Fibroblast of skin of abdomen (primary cell): ENCODE results near the gene ITPKB.
"Not testable (repeated sequence)": the region's sequence is repeated elsewhere in the genome, so short reads cannot be mapped to it uniquely, and the experiment has no call there.

Experiments
- DNase-seq: peaks from one replicate; pipeline ENCODE4 v3.0.0-alpha.2; 2013

ITPKB gene

DNA sequence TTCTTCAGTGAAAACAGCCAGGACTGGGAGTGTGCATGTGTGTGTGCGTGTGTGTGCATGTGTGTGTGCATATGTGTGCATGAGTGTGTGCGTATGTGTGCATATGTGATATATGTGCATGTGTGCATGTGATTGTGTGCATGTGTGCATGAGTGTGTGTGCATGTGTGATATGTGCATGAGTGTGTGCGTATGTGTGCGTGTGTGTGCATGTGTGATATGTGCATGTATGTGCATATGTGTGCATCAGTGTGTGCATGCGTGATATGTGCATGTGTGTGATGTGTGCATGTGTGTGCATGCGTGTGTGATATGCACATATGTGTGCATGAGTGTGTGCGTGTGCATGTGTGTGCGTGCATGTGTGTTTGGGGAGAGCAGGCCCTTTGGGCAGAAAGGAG lies 89.8 kb downstream of the ITPKB start:
- no peak for DNase-seq

DNA sequence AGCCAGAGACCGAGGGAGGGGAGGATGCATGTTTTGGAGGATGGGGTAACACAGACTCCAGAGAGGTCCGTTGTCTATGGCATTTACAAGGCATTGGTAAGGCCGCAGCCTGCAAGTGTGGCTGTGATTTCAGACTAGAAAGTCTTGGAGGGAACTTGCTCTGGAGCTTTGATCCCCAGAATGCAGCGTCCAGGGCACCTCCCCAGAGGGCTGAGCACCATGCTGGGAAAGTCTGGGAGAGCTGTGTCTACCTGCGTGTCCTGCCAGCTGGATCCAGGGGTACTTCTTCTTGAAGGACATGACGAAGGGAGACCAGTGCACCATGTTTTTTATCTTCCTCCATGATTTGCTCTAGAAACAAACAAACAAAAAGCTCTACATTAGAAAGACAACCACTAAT lies 90.7 kb downstream of the ITPKB start:
- DNase-seq = no peak

DNA sequence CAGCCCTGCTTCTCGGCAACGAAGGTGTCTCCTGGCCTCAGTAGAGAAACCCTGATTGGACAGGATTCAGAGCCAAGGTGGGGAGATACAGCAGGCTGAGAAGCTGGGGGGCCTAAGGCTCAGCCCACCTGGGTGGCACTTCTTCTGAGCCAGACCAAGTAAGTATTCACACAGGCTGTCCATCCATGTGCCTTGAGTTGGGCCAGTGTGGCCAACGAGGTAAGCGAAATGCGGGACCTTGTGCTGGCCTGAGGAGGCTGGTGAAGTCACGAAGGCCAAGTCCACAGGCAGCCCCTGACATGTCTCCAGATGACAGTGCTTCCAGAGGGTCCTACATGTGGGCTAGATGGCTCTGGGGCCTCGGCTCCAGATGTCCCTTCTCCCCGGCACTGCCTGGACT lies 91.4 kb downstream of the ITPKB start:
- DNase-seq = no peak

DNA sequence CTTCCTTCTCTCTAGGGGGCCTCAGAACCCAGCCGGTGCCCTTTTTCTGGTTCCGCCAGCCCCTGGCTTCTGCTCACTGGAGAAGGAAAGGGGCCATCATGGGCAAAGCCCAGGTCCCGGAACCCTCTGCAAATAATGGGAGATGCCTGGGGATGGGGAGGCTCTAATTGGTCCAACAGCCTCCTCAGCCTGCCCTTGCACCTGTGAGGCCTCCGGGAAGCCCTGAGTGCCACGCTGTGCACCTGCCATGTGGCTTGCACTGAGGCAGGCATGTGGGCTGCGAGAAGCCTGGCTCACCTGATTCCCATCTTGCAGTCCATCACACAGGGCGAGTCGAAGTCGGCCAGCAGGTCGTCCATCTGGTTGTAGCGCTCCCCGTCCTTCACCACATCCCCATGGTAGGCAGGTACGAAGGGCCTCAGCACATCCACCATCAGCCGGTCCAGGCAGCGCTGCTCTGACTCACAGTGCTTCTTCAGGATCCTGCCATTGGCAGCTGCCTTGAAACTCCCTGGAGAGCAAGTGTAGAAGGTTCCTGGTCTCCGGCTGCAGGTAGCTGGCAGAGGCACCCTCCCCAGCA lies 92.1 kb downstream of the ITPKB start:
- DNase-seq = no peak

DNA sequence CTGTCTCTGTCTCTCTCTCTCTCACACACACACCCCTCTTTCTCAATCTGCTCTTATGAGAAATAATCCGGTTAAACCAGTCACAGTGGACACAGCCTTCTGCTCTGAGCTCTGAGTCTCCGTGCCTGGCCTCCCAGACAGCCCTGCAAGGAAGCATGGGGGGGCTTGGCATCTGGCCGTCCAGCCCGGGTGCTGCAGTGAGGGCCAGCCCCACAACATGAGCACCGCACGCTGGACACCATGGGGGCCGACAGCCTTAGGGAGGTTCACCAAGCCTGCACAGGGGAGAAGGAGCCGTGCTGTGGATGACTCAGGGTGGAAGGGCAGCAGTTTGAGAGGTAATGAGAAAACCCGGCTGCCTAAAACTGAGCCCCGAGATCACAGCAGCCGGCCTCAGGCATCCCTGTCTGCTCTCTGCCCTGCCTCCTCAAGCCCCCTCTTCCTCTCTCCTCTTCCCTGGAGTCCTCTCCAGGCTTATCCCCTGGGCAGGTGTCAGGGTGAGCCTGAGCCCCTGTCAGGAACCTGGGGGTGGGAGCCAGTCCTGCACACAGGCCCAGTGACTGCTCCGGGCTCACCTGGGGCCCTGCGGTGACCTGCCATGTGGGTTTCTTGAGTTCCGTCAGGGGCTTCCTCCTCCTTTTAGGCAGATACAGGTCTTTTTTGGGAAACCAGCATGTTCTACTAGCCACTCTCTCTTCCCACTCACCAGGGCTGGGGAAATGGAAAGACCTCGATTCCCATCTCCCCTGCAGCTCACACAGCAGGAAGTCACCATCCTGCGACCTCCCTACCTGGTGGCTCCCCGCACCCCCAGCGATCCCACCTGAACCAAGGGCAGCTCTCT lies 92.8 kb downstream of the ITPKB start:
- DNase-seq = no peak

DNA sequence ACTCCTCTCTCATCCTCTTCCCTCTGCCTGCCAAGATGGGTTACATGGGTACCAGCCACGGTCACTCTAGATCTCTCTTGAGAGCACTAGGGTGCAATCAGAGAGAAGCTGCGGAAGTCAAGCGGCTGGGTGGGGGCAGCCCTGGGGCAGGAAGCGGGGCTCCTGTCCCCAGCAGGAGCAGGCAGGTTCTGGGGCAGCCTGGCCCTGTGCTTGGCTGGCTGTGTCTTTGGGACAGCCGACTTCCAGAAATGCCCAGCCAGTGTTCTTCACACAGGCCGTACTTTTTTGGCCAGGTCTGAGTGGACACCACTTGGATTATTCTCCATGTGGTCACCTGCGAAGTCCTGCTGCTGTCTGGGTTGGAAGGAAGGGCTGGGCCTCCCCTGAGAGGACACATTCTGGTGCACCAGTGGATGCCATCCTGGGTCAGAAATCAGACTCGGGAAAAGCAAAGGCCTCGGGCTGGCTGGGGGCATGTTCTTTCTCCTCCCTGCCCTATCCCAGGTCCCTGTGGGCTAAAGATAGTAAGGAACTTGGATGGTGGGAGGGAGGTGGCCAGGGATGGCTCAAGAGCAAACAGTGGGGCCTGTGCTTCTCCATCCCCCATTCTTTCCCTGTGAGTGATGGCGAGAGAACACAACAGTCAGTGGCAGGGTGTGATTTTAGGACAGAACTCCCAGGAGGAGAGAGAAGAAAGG lies 93.7 kb downstream of the ITPKB start:
- DNase-seq = no peak

DNA sequence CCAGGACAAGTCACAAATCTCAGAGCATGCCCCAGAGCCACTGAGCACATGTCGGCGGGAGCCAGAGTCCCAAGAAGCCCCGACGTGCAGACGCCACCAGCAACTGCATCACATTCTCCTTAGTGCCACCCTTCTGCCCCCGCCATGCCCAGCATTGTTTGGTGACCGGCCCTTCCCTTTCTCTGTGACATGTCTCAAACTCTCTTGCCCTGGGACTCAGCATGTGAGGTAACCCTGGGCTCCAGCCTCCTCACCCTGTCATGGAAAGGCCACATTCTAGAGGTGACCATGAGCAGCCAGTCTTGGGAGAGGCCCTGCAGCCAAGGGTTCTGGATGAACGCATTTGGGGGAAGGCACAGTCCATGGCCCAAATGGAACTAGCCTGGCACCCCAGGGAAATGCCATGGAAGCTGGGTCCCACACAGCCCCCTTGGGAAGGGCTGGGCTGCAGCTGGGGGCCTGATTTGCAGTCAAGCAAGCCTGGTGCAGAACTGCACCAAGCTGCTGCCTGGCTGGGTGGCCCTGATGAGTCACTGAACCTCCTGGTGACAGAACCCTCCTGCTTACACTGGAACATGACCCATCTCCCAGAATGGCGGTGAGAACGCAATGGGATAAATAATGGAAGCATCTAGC lies 94.4 kb downstream of the ITPKB start:
- DNase-seq = no peak

DNA sequence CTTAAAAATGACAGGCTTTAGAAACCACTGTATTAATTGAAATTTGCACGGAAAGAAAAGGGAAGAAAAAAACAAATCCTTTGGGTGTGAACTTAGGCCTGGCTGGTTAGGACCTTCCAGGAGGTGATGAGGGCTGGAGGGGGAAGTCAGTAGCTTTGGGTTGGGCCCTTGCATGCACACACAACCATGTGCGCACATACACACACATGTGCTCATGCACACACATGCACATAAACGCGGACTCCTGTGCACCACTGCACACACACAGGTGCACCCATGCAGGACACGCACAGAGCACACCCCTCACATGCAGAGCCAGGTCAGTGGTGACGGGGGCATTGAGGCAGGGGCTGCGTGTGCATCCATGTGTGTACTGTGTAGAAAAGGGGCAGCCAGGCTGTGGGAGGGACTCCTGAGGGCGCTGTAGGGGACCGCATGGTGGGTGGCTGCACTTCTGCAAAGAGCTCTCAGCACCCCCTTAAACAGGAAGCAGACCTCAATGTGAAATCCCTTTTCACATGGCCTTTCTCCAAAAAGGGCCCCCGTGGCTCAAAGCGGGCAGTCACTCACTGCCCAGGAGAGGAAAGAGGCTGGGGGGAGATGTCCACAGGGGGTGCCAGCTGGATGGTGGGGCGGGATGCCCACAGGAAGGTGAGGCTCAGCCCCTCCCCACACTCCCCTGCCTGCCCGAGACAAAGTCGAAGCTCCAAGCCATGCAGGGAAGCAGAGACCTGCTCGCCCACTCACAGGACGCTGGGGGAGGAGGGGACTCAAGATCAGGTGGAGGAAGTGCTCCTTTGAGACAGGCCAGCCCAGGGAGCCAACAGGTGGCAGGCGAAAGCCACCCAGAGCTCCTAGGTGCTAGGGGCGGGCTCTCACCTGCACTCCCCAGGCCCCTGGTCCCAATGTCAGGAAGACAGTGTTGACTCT lies 95.2 kb downstream of the ITPKB start:
- no peak for DNase-seq

DNA sequence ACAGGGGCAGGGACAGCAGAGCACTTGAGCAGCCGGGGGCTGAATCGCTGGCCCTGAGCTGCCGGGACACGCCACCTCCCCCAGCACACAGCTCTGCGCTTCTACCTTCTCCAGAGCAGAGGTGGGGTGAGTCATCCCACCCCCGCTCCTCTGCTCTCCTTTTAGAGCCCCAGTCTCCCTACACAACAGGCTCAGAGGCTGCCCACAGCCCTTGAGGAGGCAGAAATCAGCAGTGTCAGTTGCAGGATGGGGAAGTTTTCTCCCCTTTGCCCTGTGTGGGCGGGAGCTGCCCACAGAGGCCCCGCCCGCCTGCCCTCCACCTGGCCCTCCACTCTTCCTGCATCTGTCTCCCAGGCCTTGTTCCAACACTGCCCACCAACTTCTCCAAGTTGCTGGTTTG lies 95.9 kb downstream of the ITPKB start:
- DNase-seq = peak; percentile 49

DNA sequence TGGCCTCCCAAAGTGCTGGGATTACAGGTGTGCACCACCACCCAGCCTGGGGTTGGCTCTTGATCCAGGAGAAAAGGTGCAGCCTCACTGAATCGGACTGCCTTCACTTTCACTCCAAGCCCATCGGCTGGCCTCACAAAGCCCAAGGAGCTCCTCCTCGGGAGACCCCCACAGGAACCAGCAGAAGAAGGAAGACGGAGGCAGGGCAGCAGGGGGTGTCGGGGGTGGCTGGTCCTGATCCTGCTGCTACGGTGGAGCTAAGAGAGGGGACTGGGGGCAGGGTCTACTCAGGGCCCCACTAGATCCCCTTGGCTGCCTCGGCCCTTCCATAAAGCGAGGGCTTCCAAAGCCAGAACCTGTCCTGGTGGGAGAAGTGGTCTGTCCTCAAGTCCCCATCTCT lies 96.7 kb downstream of the ITPKB start:
- DNase-seq = no peak

DNA sequence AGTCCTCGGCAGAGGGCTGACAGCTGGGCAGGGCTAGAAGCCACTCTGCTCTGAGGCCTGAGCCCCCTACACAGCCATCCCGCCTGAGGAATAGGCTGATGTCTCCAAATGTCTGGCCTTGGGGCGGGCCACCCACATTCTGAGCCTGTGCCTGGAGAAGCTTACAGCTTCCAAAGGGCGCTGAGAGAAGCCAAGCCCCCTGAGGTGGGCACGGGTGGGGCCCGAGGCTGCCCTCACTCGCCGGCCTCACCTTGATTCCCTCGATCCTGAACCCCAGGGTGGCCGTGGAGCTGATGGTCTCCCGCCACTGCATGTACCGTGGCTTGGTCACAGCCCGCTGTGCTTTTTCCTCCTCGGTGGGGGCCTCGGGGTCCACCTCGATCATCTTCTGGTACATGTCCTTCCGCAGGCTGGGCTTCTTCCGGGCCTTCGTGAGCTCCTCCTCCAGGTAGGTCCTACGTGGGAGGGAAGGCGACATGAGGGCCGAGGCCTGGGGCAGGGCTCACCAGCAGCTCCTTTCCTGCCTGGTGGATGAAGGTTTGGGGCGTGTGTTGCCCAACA lies 97.3 kb downstream of the ITPKB start:
- DNase-seq = no peak

DNA sequence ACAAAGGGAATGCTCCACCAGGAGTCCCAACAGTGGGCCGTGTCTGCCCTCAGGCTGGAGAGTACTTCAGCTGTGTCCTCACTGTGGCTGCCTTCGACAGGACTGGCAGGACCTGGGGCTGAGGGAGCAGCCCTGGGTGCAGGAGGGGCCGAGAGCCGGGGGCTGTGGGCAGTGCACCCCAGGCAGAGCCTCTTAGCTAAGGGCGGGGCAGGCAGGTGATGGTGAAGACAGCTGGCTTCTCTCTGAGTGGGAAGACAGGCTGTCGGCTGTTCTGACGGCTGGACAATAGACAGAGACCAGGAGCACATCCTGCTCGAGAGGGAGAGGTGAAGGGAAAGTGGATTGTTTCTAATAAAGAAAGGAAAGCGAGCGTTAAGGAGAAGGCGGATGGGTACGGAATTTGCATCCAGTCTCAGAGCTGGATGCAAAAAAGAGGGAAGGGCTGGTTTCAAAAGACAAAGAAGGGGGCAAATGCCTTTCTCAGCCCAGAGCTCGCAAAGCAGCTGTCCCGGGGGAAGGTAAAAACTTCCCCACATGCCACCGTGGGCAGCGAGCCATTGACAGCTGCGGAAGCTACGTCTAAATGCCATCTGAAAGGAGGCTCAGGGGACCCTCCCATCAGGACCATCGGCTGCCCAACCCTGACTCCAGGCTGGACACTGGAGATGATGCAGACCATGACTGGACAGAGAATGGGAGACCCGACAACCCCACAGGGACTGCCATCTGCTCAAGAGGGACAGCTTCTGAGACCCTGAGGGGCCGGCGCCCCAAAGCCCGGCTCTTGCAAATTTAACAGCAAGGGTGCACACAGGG lies 98.6 kb downstream of the ITPKB start:
- no peak for DNase-seq

DNA sequence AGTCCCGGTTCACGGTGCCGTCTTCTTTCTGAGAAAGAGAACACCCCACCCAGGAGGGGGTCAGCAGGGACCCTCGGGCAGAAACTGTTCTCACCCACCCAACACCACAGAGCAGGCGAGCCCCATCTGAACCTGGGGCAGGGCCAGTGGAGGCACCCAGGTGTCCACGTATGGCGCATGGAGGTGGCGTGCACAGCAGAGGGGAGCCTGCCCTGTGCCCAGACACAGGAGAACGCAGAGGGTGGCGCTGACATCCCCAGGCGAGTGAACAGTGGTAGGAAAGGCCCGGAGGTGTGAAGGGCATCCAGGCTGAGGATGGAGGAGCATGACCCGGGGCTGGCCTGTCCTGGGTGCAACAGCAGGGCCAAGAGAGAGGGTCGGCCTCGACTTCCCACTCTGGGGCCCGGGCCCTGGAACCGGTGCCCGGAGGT lies 99.4 kb downstream of the ITPKB start:
- DNase-seq = no peak

DNA sequence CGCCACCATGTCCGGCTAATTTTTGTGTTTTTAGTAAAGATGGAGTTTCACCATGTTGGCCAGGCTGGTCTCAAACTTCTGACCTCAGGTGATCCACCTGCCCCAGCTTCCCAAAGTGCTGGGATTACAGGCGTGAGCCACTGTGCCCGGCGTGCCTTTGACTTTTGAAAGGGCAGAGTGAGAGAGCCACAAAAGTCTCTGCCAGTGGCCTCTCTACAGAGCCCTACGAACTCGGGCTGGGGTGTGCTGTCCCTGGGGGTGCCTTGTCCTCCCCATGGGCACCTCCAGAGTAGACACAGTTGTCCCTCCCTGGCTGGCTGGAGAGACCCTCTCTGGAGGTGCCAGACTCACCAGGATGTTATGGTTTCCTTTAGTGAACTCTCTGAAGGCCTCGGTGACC lies 99.9 kb downstream of the ITPKB start:
- DNase-seq = not testable (repeated sequence)

DNA sequence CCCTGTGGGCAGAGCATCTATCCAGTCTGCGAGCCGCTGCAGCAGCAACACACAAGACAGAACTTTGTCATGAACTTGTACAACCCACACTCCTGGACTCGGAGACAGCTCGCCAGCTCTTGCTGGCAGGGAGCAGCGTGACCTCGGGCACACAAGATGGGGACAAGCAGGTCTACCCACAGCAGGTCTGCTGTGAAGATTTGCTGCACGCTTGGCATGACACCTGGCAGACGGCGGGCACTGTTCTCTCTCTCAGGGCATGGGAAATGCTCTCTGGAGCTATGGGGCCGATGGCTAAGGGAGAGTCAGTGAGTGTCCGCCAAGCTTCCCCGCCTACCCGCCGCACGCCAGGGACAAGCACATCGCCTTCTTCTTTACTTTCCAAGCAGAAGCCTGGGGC lies 100.5 kb downstream of the ITPKB start:
- DNase-seq = no peak

DNA sequence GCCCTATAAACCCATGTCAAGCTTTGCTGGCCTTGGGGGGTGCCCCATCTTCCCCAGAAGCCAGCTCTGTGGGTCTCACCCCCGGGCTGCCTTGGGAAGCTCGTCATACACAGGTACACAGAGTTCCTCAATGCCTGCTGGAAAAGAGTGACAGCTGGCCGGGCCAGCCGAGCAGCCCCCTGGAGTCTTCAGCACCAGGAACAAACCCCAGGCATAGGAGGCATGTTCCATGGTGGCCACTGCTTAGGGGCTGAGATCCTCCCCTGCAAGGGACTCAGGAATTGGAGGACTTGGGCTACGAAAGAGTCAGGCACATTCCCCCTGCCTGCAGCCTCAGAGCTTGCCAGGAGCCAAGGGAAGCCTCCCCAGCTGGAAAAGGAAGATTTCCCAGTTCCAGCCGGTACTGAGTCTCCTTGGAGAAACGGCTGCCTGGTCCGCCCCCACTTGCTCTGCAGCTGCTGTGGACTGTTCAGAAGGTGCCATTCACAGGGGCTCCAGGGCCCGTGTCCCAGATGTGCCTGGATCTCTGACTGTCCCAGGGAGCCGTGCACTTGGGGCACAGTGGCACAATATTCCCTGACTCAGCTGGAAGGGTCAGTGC lies 101.0 kb downstream of the ITPKB start:
- no peak for DNase-seq

DNA sequence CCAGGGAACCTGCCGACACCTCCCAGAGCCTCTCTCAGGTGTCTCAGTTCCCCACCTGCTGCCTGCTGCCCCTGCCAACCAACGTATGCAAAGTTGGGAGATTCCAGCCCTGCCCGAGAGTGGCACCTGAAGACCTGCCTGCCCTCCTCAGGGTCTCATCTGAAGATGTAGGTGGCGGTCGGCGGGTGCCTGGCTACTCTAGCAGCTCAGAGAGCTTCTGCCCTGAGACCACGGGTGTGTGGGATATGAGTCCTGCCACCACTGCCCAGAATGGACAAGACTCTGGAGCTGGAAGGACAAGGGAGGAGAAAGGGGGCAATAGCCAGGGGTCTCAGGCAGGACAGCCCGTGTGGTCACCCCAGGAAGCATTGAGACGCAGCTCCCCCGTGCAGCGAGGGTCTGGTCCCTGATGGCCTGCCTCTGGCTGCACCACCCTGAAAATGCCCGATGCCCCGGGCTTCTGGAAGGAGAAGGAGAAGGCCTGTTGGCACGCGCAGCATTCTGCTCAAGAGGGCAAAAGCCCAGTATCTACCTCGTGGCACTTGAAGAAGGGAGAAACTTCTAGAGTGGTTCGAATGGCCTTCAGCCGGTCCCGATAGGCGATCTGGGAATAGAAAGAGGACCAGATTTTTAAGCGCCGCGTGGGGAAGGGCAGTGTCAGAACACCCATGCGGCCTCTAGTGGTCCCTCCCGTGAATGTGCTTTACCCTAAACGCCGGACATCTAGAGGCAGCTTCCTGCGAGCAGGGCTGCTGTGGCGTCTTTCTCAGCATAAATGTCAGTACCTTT lies 101.7 kb downstream of the ITPKB start:
- DNase-seq = peak; percentile 24

DNA sequence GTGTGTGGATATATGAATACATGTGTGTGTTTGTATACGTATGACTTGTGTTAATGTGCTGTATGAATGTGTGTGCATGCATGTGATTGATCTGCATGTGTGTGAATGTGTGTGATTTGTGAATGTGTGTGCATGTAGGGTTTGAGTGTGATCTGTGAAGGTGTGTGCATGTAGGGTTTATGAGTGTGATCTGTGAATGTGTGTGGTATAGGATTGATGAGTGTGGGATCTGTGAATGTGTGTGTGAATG lies 102.3 kb downstream of the ITPKB start:
- DNase-seq = no peak

DNA sequence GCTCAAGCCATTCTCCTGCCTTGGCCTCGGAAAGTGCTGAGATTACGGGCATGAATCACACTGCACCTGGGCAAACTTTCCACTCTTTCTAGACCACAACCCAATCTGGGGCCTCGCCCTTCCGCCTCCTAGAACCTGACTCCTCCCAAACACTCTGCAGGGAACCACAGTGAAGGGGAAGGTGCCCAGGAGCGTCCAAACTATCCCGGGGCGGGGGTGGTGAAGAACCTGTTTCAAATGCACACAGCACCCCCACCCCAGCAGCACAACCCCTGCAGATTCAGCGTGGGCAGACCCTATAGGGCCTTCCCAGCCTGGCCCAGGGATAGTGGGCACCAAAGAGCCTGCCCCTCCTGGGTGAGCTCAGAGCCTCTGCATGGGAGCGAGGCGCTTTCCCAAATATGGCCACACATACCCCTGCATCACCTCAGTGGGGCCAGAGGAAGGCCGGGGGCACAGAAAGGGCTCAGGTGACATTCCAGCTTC lies 103.6 kb downstream of the ITPKB start:
- DNase-seq = no peak
